ENCODE data around the gene RYR2. TPM values are rescaled to one million over a fixed set of nuclear protein-coding genes. Genes with fewer than 3 reads are reported as not detected.

Gene RYR2
- total RNA-seq, 1 experiment from 2014 or later = 4.0 TPM

DNA sequence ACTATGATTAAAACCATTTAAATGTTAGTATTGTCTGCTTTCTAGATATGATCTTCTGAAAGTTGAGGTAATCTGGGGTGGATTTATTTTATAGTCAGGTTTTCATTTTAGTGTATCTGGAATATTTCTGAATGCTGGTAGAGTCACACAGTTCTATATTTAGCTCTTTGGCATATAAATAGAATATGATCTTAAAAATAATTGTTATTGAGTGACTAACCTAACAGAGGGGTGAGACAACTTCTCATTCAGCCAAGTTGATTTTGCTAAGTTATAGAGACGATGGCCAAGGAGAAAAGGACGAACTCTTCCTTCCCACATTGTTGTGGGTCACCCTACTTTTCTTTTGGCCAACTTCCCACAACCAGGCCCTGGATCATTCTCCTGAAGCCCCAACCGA, 30.6 kb upstream of the RYR2 start:
- Mint-ChIP-seq H3K4me3 (ENCODE audit: unreplicated experiment) (no peak overlapping the region), H3K27me3 (ENCODE audit: insufficient read depth, unreplicated experiment) (peaks cover 4% of the 10 kb centered on the region), H3K4me1 (ENCODE audit: insufficient read depth, unreplicated experiment) (peaks cover 13% of the 10 kb centered on the region), H3K36me3 (ENCODE audit: insufficient read depth, unreplicated experiment) (no peaks in the 10 kb centered on the region), H3K27ac (ENCODE audit: low read depth, unreplicated experiment) (no peak overlapping the region), H3K9me3 (ENCODE audit: unreplicated experiment) (no peaks in the 10 kb centered on the region)
- intact Hi-C loops (cut with micrococcal nuclease) = no loop called here
- POLR2A ChIA-PET = no interaction called here
- CTCF ChIA-PET = no interaction called here
- TF ChIP-seq CTCF (IDR thresholded peaks at IDR 0.05; ENCODE audit: unreplicated experiment) = no peak
- no TSS peak for BruUV-seq (replicated peaks)
- no peak for DNase-seq (ENCODE audit: unreplicated experiment)

- no peaks in the 10 kb centered on the region for H3K9me3 Mint-ChIP-seq (ENCODE audit: unreplicated experiment)
- CTCF ChIA-PET = interaction anchor here (0.7 to 1.2 kb wide), 2 partner anchors 16 to 87 kb away, joined by 3 read pairs; no protein-coding TSS in a partner anchor
- H3K36me3 Mint-ChIP-seq (ENCODE audit: insufficient read depth, unreplicated experiment) = no peaks in the 10 kb centered on the region
- DNase-seq (ENCODE audit: unreplicated experiment) = no peak
- H3K4me3 Mint-ChIP-seq (ENCODE audit: unreplicated experiment) = no peak overlapping the region
- peak overlapping the region; percentile 88 for H3K27ac Mint-ChIP-seq (ENCODE audit: low read depth, unreplicated experiment)
- H3K4me1 Mint-ChIP-seq (ENCODE audit: insufficient read depth, unreplicated experiment) = peaks cover 13% of the 10 kb centered on the region
- TF ChIP-seq CTCF (IDR thresholded peaks at IDR 0.05; ENCODE audit: unreplicated experiment) = no peak
- peaks cover 13% of the 10 kb centered on the region for H3K27me3 Mint-ChIP-seq (ENCODE audit: insufficient read depth, unreplicated experiment)
- intact Hi-C loops (cut with micrococcal nuclease) = no loop called here
- no TSS peak for BruUV-seq (replicated peaks)
- POLR2A ChIA-PET = interaction anchor here (0.8 to 1.1 kb wide), 2 partner anchors 95 to 409 kb away, joined by 3 read pairs; no protein-coding TSS in a partner anchor
These were observed 29.6 kb upstream of the RYR2 start for GRCh38 chr1:237012361-237012760.

DNA sequence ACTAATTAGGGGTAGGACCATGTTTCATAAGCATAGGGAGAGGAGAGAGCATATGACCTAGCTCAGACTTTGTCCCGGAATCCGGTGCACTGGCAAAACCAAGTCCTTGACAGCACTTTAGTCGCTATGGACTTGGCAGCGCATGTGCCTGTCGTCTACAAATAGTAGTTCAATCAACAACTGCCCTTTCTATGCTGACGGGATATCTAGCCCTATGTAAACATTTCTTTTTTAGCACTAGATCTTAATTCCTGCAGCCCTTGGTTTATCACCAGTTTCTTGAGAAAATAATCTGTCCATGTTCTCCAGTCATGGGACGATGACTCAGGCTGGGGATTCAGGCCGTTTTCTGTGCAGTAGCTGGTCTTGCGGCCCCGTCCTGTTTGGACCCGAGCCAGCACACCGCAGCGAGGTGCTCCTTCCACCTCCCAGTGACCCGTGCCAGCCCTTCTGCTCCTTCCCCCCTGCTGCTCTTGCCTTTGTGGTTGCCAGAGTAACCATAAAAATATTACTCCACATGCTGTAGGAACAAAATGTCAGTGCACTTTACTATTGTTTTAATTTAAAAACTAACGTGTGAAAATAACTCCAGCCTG, 29.1 kb upstream of the RYR2 start:
- TF ChIP-seq CTCF (IDR thresholded peaks at IDR 0.05; ENCODE audit: unreplicated experiment) = no peak
- H3K36me3 Mint-ChIP-seq (ENCODE audit: insufficient read depth, unreplicated experiment) = no peaks in the 10 kb centered on the region
- peaks cover 13% of the 10 kb centered on the region for H3K4me1 Mint-ChIP-seq (ENCODE audit: insufficient read depth, unreplicated experiment)
- POLR2A ChIA-PET = interaction anchor here (0.8 to 1.1 kb wide), 2 partner anchors 96 to 410 kb away, joined by 3 read pairs; no protein-coding TSS in a partner anchor
- H3K27me3 Mint-ChIP-seq (ENCODE audit: insufficient read depth, unreplicated experiment) = peaks cover 19% of the 10 kb centered on the region
- H3K27ac Mint-ChIP-seq (ENCODE audit: low read depth, unreplicated experiment) = peak overlapping the region; percentile 88
- peak overlapping the region; percentile 49 for H3K4me3 Mint-ChIP-seq (ENCODE audit: unreplicated experiment)
- peak; percentile 99 for DNase-seq (ENCODE audit: unreplicated experiment)
- CTCF ChIA-PET = interaction anchor here (0.6 to 1.2 kb wide), 2 partner anchors 16 to 60 kb away, joined by 3 to 4 read pairs; no protein-coding TSS in a partner anchor
- H3K9me3 Mint-ChIP-seq (ENCODE audit: unreplicated experiment) = no peaks in the 10 kb centered on the region
- no TSS peak for BruUV-seq (replicated peaks)
- intact Hi-C loops (cut with micrococcal nuclease) = no loop called here

DNA sequence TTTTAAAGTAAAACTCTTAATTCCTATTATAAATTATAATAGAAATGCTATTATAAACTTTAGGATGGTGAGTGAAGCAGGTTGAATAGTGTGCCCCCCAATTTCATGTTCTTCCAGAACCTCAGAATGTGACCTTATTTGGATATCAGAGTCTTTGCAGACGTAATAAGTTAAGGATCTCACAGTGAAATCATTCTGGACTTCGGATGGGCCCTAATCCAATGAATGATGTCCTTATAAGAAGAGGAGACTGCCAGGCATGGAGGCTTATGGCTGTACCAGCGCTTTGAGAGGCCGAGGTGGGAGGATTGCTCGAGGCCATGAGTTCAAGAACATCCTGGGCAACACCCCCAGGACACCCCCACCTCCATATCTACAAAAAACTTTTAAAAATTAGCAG, 28.4 kb upstream of the RYR2 start:
- Mint-ChIP-seq H3K4me3 (ENCODE audit: unreplicated experiment) (no peak overlapping the region), H3K9me3 (ENCODE audit: unreplicated experiment) (no peaks in the 10 kb centered on the region), H3K4me1 (ENCODE audit: insufficient read depth, unreplicated experiment) (peaks cover 13% of the 10 kb centered on the region), H3K27ac (ENCODE audit: low read depth, unreplicated experiment) (peak overlapping the region; percentile 88), H3K36me3 (ENCODE audit: insufficient read depth, unreplicated experiment) (no peaks in the 10 kb centered on the region), H3K27me3 (ENCODE audit: insufficient read depth, unreplicated experiment) (peaks cover 26% of the 10 kb centered on the region)
- CTCF ChIA-PET = interaction anchor here (0.6 kb wide), 1 partner anchor 61 kb away, joined by 4 read pairs; no protein-coding TSS in a partner anchor
- POLR2A ChIA-PET = no interaction called here
- BruUV-seq (replicated peaks) = no TSS peak
- DNase-seq (ENCODE audit: unreplicated experiment) = no peak
- intact Hi-C loops (cut with micrococcal nuclease) = no loop called here
- no peak for TF ChIP-seq CTCF (IDR thresholded peaks at IDR 0.05; ENCODE audit: unreplicated experiment)

All from MCF 10A (cell line).